22Rv1 (cell line): ENCODE data around the gene KLF6.

Source experiments
- CTCF ChIP-seq: fragments of 450-650 bp; IDR thresholded peaks from 2 replicates; pipeline ENCODE4 v1.5.1; 2017; ENCODE audit warnings: mild to moderate bottlenecking
- ZFX ChIP-seq: fragments of 450-650 bp; IDR thresholded peaks from 2 replicates; pipeline ENCODE4 v1.6.1; 2017; ENCODE audit warnings: antibody characterized with exemption, borderline replicate concordance

DNA sequence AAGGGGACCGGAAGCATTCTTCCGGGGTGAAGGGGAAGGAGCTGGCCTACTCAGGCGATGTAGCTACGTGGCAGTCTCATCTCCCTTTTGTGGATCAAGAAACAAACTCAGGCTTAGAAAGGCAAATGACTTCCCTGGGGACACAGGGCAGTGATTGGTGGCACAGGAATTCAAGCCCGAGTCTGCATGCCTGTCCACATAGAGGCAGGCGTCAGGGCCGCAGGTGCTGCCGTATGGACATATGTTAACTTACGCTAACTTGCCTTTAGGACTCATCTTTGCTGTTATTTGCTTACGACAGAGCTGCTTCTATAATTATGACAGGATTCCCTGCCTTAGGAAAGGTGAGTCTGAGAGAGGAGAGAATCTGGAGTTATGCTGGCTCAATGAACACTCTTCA, 42.3 kb upstream of the KLF6 start:
- no peak for TF ChIP-seq CTCF
- TF ChIP-seq ZFX = no peak
